Activated B cell treated with CpG ODN at 0.5 μM for 24 hours (primary cell): ENCODE data around the gene CA7. TPM values are rescaled to one million over a fixed set of nuclear protein-coding genes. Genes with fewer than 3 reads are reported as not detected.
A peak's percentile ranks its signal among the peaks of the same experiment; 100 is the strongest.

ENCODE experiments used
- ATAC-seq: fragments of 200-7000 bp; cut with Tn5 transposase; one replicate; pipeline ENCODE4 v1.10.0; 2021; ENCODE audit warnings: low read depth, mild to moderate bottlenecking, moderate library complexity
- CTCF ChIA-PET: fragments of 350-600 bp; sonication (Branson Sonifier 250); formaldehyde crosslinking; loops from one replicate; lab custom pipeline; 2021; ENCODE audit warnings: antibody characterized with exemption; lab: Charles Lee
- POLR2A ChIA-PET: fragments of 350-600 bp; sonication (Branson Sonifier 250); formaldehyde crosslinking; loops from one replicate; lab custom pipeline; 2021; ENCODE audit warnings: antibody characterized with exemption; lab: Charles Lee
- DNase-seq: peaks from one replicate; pipeline ENCODE4 v3.0.0; 2022
- H3K27ac Mint-ChIP-seq: one replicate; pipeline ENCODE4 v1.8.0; 2020; ENCODE audit warnings: mixed read lengths
- H3K27me3 Mint-ChIP-seq: one replicate; pipeline ENCODE4 v1.8.0; 2021; ENCODE audit warnings: mixed read lengths
- H3K36me3 Mint-ChIP-seq: one replicate; pipeline ENCODE4 v1.8.0; 2021; ENCODE audit warnings: low read depth, mixed read lengths
- H3K4me1 Mint-ChIP-seq: one replicate; pipeline ENCODE4 v1.8.0; 2021; ENCODE audit warnings: mixed read lengths
- H3K4me3 Mint-ChIP-seq: one replicate; pipeline ENCODE4 v1.8.0; 2020; ENCODE audit warnings: mild to moderate bottlenecking, mixed read lengths
- H3K9me3 Mint-ChIP-seq: one replicate; pipeline ENCODE4 v1.8.0; 2020; ENCODE audit warnings: mixed read lengths
- intact Hi-C: fragments of 100-400 bp; cut with micrococcal nuclease; formaldehyde crosslinking; loops from one replicate; pipeline ENCODE4 v1.15.1; 2024
- total RNA-seq: library from RNA; stranded (reverse); gene quantifications from 2 replicates; pipeline ENCODE4 v1.2.3, GENCODE V29; 2022
- TF ChIP-seq, protein P1 (sequence below): fragments of 200-600 bp; IDR thresholded peaks from one replicate; pipeline ENCODE4 v1.8.0; 2022; ENCODE audit warnings: antibody characterized with exemption, mild to moderate bottlenecking

Gene CA7
- total RNA-seq, 1 donor from 2014 or later: not detected

DNA sequence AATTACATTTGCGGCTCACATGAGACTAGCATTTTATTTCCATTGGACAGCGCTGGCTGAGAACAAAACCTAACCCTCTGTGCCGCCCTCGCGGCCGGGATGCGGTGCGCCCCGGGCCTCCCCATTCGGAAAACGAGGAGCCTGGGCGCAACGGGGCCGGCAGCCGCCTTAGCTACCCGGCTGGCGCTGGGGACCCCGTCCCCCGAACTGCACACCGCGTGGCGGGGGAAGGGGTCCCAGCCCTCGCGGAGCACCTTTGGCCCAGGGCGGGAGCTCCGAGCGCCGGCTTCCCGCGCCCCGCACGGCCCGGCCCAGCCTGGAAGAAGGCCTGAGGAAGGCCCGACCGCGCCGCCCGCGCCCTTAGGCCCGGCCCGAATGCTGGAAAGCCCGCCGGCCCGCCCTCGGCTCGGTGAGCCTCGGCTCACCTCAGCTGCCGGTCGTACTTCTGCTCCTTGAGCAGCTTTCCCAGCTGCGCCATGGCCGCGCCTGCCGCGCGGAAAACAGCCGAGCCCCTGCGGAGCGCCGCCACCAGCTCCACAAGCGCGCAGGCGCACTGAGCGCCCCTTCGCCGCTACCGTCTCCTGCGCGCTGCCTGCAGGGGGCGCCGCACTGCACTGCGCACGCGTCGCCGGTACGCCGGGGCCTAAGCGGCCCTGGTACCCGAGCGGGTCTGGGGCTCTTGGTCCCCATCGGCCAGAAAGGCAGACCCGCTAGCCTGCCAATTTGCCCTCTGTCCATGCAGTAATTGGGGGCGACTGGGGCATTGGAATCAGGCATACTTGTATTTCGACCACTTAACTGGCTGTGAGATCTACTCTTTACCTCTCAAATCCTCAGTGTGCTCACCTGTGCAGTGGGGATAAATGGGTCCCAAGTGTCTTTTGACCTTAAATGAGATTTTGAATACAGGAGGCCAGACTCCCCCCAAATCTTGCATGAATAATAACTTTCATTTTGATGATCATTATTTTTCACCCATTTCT is 13.5 kb upstream of the CA7 start, which contains the start of gene NAE1:
Gene NAE1, minus strand, starts transcription at position 555 of the 983 bp plus-strand sequence. Its CDS starts 77 bp downstream, at position 478.
- ATAC-seq (peak; percentile 98), DNase-seq (peak; percentile 94)
- ChIA-PET POLR2A (interaction anchor here (0.7 to 1.7 kb wide), 9 partner anchors 14 to 133 kb away, joined by 3 to 20 read pairs (median 4); partner anchors contain the start of genes CA7, CIAO2B and PDP2), CTCF (interaction anchor here (0.6 to 4.6 kb wide), 11 partner anchors 10 to 79 kb away, joined by 3 to 57 read pairs (median 5); partner anchors contain the start of genes DYNC1LI2 and PDP2)
- H3K27ac Mint-ChIP-seq: peak within 1 kb of the TSS; percentile 53
- no peaks in the 10 kb centered on the region for H3K9me3 Mint-ChIP-seq
- H3K4me1 Mint-ChIP-seq: peaks cover 27% of the 10 kb centered on the region
- TF ChIP-seq, protein P1, sequence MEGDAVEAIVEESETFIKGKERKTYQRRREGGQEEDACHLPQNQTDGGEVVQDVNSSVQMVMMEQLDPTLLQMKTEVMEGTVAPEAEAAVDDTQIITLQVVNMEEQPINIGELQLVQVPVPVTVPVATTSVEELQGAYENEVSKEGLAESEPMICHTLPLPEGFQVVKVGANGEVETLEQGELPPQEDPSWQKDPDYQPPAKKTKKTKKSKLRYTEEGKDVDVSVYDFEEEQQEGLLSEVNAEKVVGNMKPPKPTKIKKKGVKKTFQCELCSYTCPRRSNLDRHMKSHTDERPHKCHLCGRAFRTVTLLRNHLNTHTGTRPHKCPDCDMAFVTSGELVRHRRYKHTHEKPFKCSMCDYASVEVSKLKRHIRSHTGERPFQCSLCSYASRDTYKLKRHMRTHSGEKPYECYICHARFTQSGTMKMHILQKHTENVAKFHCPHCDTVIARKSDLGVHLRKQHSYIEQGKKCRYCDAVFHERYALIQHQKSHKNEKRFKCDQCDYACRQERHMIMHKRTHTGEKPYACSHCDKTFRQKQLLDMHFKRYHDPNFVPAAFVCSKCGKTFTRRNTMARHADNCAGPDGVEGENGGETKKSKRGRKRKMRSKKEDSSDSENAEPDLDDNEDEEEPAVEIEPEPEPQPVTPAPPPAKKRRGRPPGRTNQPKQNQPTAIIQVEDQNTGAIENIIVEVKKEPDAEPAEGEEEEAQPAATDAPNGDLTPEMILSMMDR: peak; percentile 94
- H3K36me3 Mint-ChIP-seq: peaks cover 17% of the 10 kb centered on the region
- intact Hi-C loops: loop anchor here (1.0 to 5.0 kb wide), 4 partner anchors 38 to 97 kb away; partner anchors contain the start of genes DYNC1LI2 and RRAD
- H3K27me3 Mint-ChIP-seq: no peaks in the 10 kb centered on the region
- H3K4me3 Mint-ChIP-seq: peak within 1 kb of the TSS; percentile 78

DNA sequence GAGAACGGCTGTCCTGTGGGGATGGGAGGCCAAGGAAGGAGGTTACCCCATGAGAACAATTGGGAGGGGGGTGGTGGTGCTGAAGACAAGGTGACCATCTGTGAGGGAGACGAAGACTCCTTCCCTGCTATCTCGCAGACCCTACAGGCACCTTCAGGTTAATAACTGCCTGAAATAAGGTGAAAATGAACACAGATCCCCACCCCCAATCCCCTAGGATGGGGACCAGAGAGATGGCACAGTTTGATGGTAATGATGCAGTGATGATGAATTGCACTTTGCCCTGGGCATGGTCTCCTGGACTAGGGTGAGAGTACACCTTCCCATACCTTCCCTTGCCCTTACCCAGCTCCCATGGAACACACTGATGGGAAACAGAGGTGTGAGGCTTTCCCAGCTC is 12.0 kb upstream of the CA7 start:
- no peak overlapping the region for H3K27ac Mint-ChIP-seq
- POLR2A ChIA-PET: no interaction called here
- intact Hi-C loops: loop anchor here (5.0 kb wide), 1 partner anchor 95 kb away; the partner anchor contains the start of gene RRAD

DNA sequence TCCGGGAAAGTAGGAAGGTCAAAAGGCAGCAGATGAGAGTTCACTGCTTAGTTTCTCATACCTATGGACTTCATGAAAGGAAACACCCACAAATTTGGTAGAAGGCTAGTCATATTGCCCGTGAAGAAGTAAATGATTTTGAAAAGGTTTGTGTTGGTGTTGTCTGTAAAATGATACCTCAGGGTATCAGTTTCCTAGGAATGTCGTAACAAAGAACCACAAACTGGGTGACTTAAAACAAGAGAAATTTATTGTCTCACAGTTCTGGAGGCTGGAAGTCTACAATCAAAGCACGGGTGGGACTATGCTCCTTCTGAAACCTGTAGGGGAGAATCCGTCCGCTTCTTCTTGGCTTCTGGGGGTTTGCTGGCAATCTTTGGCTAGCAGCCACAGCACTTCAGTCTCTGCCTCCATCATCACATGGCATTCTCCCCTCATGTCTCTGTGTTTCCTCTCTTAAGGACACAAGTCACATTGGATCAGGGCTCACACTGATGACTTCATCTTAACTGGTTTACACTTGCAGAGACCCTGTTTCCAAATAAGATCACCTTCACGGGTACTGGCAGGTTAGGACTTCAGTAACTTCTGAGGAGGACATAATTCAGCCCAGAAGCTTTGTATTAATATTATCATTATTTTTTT is 11.4 kb upstream of the CA7 start:
- intact Hi-C loops: loop anchor here (5.0 kb wide), 1 partner anchor 95 kb away; the partner anchor contains the start of gene RRAD
- CTCF ChIA-PET: interaction anchor here (4.6 kb wide), 1 partner anchor 35 kb away, joined by 57 read pairs; no protein-coding TSS in a partner anchor
- Mint-ChIP-seq H3K4me3 (no peak overlapping the region), H3K4me1 (peaks cover 18% of the 10 kb centered on the region), H3K9me3 (no peaks in the 10 kb centered on the region), H3K36me3 (peaks cover 3% of the 10 kb centered on the region), H3K27ac (no peak overlapping the region), H3K27me3 (peaks cover 3% of the 10 kb centered on the region)
- TF ChIP-seq, protein P1: no peak
- DNase-seq (no peak), ATAC-seq (no peak)
- POLR2A ChIA-PET: no interaction called here

More for the DNA sequence above, 12.0 kb upstream of the CA7 start:
- peaks cover 21% of the 10 kb centered on the region for H3K4me1 Mint-ChIP-seq
- DNase-seq (no peak), ATAC-seq (no peak)
- peaks cover 3% of the 10 kb centered on the region for H3K27me3 Mint-ChIP-seq
- TF ChIP-seq, protein P1: no peak
- H3K4me3 Mint-ChIP-seq: no peak overlapping the region
- H3K9me3 Mint-ChIP-seq: no peaks in the 10 kb centered on the region
- H3K36me3 Mint-ChIP-seq: peaks cover 6% of the 10 kb centered on the region
- CTCF ChIA-PET: interaction anchor here (4.6 kb wide), 1 partner anchor 35 kb away, joined by 57 read pairs; no protein-coding TSS in a partner anchor

DNA sequence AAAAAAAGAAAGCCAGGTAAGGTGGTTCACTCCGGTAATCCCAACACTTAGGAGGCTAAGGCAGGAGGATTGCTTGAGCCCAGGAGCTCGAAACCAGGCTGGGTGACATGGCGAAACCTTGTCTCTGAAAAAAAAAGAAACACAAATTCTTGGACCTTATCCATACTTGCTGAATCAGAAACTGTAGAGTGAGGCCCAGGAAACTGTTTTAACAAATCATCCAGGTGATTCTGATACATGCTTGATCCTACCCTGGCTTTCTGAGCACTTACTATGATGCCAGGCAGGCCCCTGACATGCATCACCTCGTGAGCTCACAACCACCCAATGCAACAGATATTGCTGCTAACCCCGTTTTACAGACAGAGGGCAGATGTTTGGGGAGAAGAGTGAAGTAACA is 9.5 kb upstream of the CA7 start:
- ChIA-PET POLR2A (no interaction called here), CTCF (interaction anchor here (1.2 kb wide), 1 partner anchor 8 kb away, joined by 3 read pairs; no protein-coding TSS in a partner anchor)
- intact Hi-C loops: loop anchor here (5.0 kb wide), 1 partner anchor 93 kb away; the partner anchor contains the start of gene RRAD
- TF ChIP-seq, protein P1: no peak
- Mint-ChIP-seq H3K4me1 (peaks cover 5% of the 10 kb centered on the region), H3K27me3 (peaks cover 8% of the 10 kb centered on the region), H3K36me3 (no peaks in the 10 kb centered on the region), H3K9me3 (no peaks in the 10 kb centered on the region), H3K4me3 (no peak overlapping the region), H3K27ac (no peak overlapping the region)
- ATAC-seq: no peak
- no peak for DNase-seq
